GM21447 (cell line): ENCODE data around the gene CDK5RAP2.

Experiments
- ATAC-seq: cut with Tn5 transposase; IDR thresholded peaks from one replicate; pipeline ENCODE4 v1.9.1; 2021; ENCODE audit not compliant: unreplicated experiment

The CDK5RAP2 gene

DNA sequence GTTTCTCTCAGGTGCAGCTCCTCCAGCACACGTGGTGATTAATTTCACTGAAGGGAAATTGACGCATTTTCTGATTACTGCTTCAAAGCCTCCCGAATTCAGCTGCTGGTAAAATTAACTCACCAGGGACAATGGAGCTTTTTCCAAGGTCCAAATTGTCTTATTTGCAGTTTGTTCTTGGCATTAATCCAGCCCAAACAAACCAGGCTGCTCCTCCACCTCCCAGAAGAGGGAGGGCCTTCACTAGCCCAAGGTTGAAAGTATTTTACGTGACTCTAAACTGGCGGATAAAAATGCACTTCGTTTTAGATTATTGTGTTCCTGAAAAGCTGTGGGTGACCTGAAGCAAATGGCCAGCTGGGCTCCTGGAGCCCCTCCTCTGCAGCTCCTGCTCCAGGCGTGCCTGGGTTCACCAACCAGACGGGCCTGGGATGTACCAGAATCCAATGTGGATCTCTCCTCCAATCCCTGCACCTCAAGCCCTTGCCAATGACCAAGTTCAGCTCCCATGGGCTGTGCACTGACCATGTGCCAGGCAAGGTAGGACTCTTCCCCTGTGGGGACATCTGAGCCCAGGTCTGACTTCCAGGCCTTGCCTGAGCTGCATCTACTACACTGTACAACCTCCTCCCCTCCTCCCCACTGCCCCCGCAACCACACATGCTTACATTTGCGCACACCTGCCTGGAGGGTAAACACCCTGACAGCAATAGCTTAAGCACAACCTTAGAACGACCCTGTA lies 193.4 kb downstream of the CDK5RAP2 start:
- ATAC-seq = no peak

DNA sequence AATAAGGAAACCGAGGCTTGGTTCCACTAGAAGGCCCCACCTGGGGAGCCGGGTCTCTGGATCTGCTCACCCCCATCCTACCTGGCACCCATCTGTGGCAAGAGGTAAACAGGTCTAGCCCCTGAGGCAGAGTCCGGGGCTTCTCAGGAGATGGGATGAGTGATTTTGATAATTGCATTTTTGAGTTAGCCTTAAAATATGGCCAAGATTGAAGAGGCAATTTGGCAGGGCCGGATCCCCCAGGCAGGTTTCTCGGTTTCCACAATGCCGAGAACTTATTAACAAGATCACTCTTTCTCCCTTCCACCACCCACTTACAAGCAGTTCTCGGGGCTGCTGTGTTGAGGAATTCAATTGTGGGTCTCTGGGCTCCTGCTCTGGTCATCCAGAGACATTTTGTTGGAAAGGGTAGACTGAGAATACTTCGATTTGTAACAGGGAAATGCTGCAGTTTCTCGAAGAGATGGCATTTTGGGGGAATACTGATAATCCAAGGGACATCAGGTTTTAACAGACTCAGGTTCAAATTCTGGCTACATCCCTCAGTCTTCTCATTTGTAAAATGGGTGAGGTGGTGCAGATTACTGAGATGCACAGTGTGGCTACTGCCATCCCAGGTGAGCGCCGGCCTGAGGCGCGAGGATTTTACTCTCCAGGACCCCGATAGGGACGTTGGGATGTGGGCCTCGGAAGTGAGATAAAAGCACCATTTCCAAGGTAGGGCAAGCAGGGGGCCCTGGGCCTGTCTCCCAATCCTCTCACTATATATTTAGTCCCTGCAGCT lies 194.2 kb downstream of the CDK5RAP2 start:
- no peak for ATAC-seq

DNA sequence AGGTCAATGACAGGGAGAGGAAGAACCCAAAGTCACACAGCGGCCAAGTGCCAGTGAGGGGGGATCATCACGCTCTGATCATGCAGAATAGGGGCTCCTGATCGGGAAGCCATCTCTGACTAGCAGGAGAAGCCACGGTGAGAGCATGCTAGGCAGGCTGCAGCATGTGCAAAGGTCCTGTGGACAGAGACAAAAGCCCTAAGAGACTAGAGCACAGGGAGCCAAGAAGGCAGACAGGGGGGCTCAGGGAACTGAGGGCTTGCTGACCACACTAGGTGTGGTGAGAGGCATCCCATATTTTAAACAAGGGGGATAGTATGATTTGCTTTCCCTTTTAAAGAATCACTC lies 195.1 kb downstream of the CDK5RAP2 start:
- no peak for ATAC-seq

DNA sequence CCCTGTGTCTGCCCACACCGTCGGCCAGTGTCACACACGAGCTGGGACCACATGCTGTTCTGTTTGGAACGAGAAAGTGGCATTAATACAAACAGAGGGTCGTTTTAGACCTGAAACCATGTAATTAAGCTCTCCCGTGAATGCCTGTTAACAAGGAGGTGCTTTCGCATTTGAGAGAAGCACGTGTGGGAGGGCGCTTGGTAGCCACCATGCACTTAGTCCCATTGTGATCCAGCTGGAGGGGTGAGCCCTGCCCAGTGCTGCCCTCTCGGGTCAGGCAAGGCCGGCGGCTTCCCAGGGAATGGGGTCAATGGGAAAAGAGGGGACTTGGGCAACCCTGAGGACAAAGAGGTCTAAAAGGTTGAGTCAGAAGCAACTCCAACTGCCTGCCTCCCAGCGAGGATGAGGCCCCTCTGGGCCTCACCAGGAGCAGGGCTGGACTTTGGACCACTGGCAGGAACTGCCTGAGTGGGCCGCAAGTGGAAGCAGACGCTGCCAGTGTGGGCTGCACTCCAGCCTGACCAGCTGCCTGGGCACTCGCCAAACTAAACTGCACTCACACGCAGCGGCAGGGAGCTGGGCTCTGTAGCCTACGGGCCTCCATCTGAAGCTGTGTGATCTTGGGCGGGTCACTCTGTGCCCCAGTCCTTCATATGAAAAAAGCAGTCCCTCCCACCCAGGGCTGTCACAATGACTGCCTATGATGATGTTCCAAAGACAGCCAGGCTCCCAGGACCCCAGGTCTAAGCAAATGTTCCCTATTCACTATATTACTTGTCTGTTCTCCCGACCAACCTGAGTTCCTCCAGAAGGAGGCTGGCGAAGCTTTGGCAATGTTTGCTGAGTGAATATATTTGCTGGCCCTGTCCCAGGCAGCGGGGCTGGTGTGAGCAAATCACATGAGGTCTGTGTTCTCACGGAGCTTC lies 195.7 kb downstream of the CDK5RAP2 start:
- no peak for ATAC-seq

DNA sequence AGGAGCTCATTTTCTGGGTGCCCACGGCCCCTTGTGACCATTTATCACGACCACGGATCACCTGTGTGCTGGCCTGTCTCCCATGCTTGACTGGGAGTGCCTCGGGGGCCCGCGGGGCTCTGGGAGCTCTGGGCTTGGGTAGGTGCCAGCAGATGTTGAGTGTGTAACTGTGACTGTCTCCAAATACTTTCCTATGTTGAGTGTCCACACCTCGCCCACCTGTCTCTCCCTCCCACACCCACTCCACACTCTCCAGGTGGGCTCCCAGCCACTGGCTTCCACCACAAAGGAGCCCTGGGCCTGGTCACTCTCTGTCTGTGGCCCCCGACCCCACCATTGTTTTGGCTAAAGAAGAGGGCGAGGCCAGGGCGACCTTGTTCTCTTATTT lies 196.4 kb downstream of the CDK5RAP2 start:
- ATAC-seq = no peak

DNA sequence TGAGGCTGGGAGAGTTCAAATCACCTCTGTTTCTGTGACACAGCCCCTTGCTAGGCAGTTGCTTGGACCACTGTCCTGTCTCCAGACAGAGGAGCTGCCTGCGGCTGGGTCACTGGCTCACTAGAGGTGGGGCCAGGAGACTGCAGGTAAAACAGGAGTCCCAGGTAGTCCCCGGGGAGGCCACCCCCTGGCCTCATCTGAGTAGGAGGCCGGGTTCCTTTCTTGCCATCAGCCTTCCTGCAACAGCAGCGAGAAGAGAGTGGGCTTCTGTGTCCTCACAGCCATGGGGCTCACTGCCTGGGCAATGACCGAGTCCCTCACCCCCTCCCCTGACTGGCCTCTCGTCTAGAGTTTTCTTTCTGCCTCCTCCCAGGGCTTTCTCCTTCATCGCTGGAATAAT lies 197.5 kb downstream of the CDK5RAP2 start:
- ATAC-seq = no peak

DNA sequence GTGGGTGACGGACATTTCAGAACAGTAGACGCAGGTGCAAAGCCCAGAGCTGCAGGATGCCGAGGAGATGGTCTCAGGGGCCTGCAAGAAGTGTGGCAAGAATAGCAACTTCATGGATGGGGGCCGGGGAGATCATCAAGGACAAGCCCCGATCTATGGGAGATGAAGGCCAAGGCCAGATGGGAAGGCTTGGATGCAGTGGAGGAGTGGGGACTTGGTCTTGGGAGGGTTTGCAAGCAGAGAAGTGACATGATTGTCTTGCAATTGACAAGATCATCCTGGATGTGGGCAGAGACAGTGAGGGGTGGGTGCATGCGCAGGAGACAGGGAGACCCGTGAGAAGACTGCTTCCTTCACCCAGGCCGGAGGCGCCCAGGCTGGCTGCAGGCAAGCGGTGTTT lies 198.1 kb downstream of the CDK5RAP2 start:
- no peak for ATAC-seq

DNA sequence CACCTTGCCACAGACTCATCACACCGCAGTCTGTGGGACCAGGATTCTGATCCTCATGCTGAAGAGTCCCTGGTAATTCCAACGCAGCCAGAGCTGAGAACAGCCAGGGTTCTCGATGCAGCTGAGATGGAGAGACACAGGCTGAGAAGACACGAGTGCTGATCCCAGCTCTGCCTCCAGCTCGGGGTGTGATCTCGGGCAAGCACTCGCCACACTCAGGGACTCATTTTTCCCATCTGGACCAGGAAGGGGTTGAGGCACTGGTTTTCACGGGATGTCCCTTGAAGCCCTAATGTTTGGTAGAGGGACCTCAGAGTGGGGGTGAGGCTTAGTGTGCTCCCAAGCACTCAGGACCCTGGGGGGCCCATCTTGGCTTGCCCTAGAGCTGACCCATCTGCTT lies 200.4 kb downstream of the CDK5RAP2 start:
- no peak for ATAC-seq

DNA sequence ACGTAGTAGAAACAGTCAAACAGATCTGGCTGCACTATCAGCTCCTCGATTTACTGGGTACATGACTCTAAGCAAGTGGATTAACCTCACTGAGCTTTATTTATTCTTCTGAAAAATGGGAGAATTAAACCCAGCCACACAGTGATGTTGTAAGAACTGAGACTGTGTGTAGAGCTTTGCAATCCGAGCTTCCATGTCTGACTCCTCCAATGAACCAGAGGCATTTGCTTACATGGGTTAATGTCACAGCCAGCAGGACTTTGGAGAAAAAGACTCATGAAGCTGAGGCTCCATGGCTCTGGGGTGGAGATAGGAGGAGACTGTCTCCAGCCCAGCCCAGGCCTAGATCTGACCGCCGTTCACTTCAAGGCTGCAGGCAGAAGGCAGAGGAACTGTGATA lies 201.3 kb downstream of the CDK5RAP2 start:
- no peak for ATAC-seq

DNA sequence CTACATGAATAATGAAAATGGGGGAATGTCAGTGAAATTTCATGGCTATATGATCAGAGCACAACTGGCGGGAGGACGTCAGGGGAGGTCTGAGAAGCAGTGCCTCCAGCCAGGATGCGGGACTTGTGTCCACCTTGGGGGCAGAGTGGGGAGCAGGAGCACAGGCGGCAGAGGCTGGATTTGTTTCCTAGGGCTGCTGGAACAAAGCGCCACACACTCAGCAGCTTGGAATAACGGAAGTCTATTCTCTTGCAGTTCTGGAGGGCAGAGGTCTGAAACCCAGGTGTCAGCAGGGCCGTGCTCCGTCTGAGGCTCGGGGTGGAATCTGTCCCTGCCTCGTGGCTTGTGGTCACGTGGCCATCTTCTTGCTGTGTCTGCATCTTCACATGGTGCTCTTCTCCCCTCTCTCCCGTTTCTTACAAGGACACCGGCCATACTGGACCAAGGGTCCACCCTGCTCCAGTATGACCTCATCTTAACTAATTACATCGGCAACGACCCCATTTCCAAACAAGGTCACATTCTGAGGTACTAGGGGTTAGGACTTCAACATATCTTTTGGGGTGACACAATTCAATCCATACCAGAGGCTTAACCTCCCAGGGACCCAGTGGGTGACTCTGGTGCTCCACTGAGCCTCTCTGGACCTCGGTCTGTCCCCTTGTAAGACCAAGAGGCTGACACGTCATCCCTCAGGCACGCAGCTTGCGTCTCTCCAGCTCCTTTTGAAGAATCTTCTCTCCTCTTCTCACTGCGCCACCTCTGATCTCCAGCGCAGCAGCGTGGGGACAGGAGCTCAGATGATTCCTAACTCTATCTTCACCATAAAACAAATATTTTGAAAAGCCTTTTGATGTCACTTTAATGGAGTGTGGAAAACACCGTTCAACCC lies 202.5 kb downstream of the CDK5RAP2 start:
- ATAC-seq = no peak

DNA sequence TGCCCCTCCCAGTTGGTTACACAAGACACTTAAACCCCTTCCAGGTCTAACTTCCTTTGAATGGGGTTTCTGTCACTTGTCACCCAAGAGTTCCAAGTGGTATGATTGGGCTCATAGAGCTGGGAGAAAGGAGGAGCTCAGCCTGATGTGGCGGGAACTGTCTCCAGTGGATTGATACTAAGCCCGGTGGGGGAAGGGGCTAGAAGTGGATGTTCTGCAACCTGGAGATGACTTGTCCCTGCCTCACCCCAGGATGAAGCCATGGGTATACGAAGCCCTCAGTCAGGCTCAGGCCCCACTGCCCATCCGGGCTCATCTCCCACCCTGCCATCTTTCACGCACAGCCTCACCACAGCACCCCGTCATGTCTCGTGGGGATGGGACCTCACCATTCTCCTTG lies 203.9 kb downstream of the CDK5RAP2 start:
- no peak for ATAC-seq

DNA sequence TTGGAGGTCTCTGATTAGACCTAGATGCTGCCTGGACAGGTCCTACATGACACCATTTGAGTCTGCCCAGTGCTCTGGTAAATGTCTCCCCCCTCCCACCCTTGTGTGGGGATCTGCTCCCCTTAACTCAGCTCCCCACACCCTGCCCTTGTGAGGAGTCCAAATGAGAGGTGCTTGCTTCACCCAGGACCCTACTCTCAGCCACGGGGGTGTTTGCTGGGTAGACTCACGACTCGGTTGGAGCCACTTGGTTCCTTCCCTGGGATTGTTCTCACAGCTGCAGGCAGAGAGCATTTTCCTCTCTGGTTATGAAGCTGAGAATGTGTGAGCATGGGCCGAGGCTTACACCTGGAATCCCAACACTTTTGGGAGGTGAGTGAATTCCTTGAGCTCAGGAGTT lies 204.7 kb downstream of the CDK5RAP2 start:
- ATAC-seq = no peak

DNA sequence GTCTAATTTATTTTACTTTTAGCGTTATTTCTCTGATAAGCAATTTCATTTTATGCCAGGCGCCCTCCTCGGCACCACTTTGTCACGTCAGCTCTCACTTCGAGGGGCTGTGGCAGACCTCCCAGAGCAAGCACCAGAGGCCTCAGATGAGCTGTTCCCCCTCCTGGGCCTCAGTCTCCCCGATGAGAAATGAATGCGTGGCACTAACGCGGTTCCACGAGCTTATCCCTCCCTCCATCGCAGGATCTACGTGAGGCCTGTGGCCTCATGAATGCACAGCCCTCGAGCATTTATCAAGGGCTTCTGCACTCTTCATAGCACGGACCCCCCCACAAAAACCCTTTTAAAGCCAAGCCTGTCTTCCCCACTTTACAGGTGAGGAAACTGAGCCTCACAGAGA lies 205.2 kb downstream of the CDK5RAP2 start:
- no peak for ATAC-seq

DNA sequence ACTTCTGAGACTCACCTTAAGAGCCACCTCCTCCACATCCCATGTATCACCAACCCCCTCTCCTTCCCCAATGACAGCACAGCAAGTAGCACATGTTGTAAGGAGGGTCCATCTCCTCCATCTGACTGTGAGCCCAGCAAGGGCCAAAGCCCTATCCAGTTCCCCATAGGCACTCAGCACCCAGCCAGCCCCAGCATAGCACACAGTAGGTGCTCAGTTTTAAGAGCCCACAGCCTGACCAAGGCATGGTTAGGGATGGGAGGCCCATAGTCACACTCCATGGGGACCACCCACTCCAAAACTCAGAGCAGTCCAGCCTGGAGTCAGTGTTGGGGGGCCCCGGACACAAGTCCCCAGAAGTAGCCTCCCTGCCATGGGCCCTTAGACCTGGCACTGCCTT lies 205.7 kb downstream of the CDK5RAP2 start:
- no peak for ATAC-seq

DNA sequence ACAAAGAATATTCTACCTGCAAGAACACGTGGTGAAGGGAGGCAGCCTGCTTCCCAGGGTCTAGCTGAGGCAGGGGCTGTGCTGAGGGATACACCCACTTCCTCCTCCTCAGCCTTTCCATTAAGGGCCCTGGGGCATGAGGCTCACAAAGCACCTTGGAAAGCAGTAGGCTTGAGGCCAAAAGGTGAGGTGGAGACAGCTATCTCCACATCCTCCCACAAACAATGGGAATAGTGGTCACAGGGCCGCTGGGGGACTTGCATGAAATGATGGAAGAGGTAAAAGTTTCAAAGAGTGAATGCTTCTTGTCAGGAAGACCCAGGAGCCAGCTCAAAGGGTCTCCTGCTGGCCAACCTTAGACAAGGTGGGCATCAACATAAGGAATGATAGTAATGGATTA lies 207.9 kb downstream of the CDK5RAP2 start:
- ATAC-seq = no peak

DNA sequence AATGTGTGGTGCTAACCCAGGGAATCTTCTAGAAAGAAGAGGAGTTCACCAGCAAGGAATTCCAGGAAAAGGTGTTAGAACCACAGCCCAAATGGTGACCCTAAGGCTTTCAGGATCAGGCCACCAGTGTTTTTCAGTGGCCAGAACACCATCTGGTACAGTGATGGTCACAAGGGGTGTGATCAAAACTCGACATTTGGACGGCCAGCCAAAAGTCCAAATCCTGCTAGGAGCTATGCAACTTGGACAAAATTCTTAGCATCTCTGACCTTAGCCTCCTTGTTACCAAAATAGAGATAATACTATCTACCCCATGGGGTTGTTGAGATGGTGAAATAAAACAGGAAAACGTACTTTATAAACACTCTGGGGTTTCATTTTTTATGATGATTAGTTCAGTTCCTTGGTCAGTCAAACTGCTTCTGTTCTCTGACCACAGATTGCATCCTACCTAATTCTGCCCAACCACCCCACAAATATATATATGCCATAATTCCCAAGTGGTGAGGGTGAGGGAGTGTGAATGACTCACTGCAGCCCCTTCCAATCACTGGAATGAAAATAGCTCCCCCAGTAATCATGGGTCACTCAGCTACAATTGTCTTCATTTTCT lies 210.3 kb downstream of the CDK5RAP2 start:
- no peak for ATAC-seq

DNA sequence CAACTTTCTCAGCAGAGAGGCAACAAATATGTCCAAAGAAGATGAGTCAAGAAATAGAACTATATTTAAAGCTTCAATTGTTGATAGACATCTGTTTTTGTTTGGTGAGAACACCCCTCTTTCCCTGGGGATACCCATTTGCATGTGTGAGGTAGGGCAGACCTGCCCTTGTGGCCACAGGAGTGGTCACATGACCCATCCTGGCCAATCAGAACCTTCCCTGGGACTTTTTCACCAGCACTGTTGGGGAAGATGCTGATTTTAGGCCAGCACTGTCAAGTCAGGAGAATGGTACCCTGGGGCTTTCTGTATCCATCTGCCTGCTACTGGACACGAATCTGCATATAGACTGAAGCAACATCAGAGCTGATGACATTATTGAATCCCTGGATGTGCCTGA lies 211.2 kb downstream of the CDK5RAP2 start:
- no peak for ATAC-seq

DNA sequence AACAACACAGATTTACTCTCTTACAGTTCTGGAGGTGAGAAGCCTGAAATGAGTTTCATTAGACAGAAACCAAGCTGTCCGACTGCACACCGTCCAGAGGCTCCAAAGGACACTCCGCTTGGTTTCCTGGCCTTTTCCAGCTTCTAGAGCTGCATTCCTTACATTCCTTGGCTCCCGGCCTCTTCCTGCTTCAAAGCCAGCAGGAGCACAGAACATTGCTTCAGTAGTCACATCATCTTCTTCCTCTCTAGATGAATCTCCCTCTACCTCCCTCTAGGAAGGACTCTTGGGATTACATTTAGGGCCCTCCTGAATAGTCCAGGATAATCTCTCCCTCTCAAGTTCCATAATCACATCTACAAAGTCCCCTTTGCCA lies 213.3 kb downstream of the CDK5RAP2 start:
- ATAC-seq = no peak

DNA sequence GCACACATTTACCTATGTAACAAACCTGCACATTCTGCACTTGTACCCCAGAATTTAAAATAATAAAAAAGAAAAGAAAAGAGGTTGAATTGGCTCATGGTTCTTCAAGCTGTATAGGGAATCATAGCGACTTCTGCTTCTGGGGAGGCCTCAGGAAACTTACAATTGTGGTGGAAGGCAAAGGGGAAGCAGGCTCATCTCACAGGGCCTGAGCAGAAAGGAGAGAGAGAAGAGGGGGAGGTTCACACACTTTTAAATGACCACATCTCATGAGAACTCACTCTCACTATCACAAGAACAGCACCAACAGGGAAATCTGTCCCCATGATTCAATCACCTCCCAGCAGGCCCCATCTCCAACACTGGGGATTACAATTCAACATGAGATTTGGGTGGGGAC lies 214.6 kb downstream of the CDK5RAP2 start:
- ATAC-seq = no peak

DNA sequence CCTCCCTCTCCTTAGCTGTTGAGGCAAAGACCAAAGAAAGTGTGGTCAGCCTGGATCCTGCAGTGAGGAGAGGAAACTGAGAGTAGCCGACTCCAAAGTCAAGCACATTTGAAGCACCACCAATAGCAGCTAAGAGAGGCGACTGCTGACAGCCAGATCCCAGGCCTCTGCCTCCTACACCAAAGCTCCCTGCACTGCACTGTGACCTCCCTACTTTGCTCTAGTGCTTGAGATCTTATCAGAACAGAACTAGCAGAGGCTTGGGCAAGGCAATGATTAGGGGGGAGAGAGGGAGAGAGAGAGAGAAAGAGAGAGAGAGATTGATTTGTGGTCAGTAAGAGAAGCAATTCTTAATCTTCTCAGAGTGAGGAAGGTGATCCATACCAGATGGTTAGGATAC lies 216.3 kb downstream of the CDK5RAP2 start:
- no peak for ATAC-seq
